GM19463 (cell line): ENCODE measurements around the gene LACC1.
A peak's percentile ranks its signal among the peaks of the same experiment; 100 is the strongest.

Experiments used
- ATAC-seq: cut with Tn5 transposase; IDR thresholded peaks from one replicate; pipeline ENCODE4 v1.9.1; 2021; ENCODE audit warnings: mild to moderate bottlenecking, moderate library complexity; ENCODE audit not compliant: unreplicated experiment

Gene LACC1

GRCh38 chr13:43879755-43880181, at the start of gene LACC1:
TSS of gene LACC1 (plus strand) at chr13:43879904. CDS start at chr13:43880986, 1,082 bp downstream.
- peak; percentile 34 for ATAC-seq

GRCh38 chr13:43830497-43830881, 49.2 kb upstream of the LACC1 start:
- no peak for ATAC-seq

- ATAC-seq = no peak
These were observed 48.6 kb upstream of the LACC1 start for GRCh38 chr13:43831088-43831487.

GRCh38 chr13:43835701-43836100, 44.0 kb upstream of the LACC1 start:
- no peak for ATAC-seq

GRCh38 chr13:43838909-43839308, 40.8 kb upstream of the LACC1 start:
- ATAC-seq = no peak

GRCh38 chr13:43846496-43847158, 33.1 kb upstream of the LACC1 start:
- no peak for ATAC-seq

- ATAC-seq = no peak
These were observed 31.6 kb upstream of the LACC1 start for GRCh38 chr13:43848001-43848649.

- ATAC-seq = no peak
These were observed 28.8 kb upstream of the LACC1 start for GRCh38 chr13:43850873-43851272.

GRCh38 chr13:43852923-43853404, 26.7 kb upstream of the LACC1 start:
- ATAC-seq = no peak

- ATAC-seq = no peak
These were observed 17.8 kb upstream of the LACC1 start for GRCh38 chr13:43861863-43862262.

GRCh38 chr13:43864921-43865320, 14.8 kb upstream of the LACC1 start:
- ATAC-seq = no peak

GRCh38 chr13:43865892-43866291, 13.8 kb upstream of the LACC1 start:
- no peak for ATAC-seq

GRCh38 chr13:43872181-43872580, 7.5 kb upstream of the LACC1 start:
- ATAC-seq = no peak

- no peak for ATAC-seq
These were observed 5.1 kb upstream of the LACC1 start for GRCh38 chr13:43874504-43875092.

- ATAC-seq = no peak
These were observed 3.3 kb upstream of the LACC1 start for GRCh38 chr13:43876366-43876765.

GRCh38 chr13:43877326-43877725, 2.4 kb upstream of the LACC1 start:
- no peak for ATAC-seq

- no peak for ATAC-seq
These were observed 1.9 kb upstream of the LACC1 start for GRCh38 chr13:43877766-43878165.

GRCh38 chr13:43878892-43879754, 581 bp upstream of the LACC1 start, which contains the start of gene CCDC122:
TSS of gene CCDC122 (minus strand) at chr13:43879740. CDS start at chr13:43869376, 10,364 bp downstream.
- ATAC-seq = peak; percentile 75

GRCh38 chr13:43880214-43880855, 631 bp downstream of the LACC1 start:
- ATAC-seq = no peak

- no peak for ATAC-seq
These were observed 1.2 kb downstream of the LACC1 start for GRCh38 chr13:43880926-43881325.

- ATAC-seq = no peak
These were observed 1.9 kb downstream of the LACC1 start for GRCh38 chr13:43881580-43881979.
